Omental fat pad (tissue), 4 donors: ENCODE results near the gene RAE1. TPM values are rescaled to one million over a fixed set of nuclear protein-coding genes. Genes with fewer than 3 reads are reported as not detected.

Source experiments
- ATAC-seq: fragments of 150-250 bp; one replicate; pipeline ENCODE4 v1.9.1; 2016; ENCODE audit warnings: mild to moderate bottlenecking, moderate library complexity; ENCODE audit not compliant: low FRiP score
- DNase-seq: peaks from one replicate; pipeline ENCODE4 v3.0.0-alpha.2; 2019; ENCODE audit warnings: low spot score
- CTCF ChIP-seq, 3 donors: fragments of 450-650 bp; IDR thresholded peaks; one replicate each; pipeline ENCODE4 v1.5.1; 2016 to 2017; ENCODE audit warnings: antibody characterized with exemption in 3 of 3, mild to moderate bottlenecking in 3 of 3, moderate library complexity in 2 of 3
- total RNA-seq, 4 donors: library from RNA; depleted of rRNA; stranded (reverse); fragments of >200 nt; gene quantifications; one replicate each; pipeline ENCODE4 v1.1.0, GENCODE V29; 2016

RAE1 gene
- total RNA-seq, 4 donors from 2014 or later, result 13.9 to 32.9 (median 17.2) TPM

- no peak for DNase-seq
- ATAC-seq, result no peak
- no peak for TF ChIP-seq CTCF (IDR thresholded peaks at IDR 0.05)
Observed at GRCh38 chr20:57387945-57388371, 36.9 kb downstream of the RAE1 start.

- DNase-seq (no peak), ATAC-seq (peak; percentile 53)
- TF ChIP-seq CTCF (IDR thresholded peaks at IDR 0.05), result no peak
Observed at GRCh38 chr20:57388953-57389694, 38.1 kb downstream of the RAE1 start.

GRCh38 chr20:57389695-57390603 lies 38.9 kb downstream of the RAE1 start:
- ATAC-seq (peak; percentile 10), DNase-seq (no peak)
- no peak for TF ChIP-seq CTCF (IDR thresholded peaks at IDR 0.05)

- TF ChIP-seq CTCF (IDR thresholded peaks at IDR 0.05), result no peak
- no peak for DNase-seq
- ATAC-seq, result peak; percentile 83
Observed at GRCh38 chr20:57390604-57391438, 39.8 kb downstream of the RAE1 start, which contains the start of gene RBM38. RBM38 (plus strand) TSS chr20:57391396; CDS start chr20:57391582, 186 bp downstream.

GRCh38 chr20:57391439-57392301 lies 40.6 kb downstream of the RAE1 start:
- no peak for TF ChIP-seq CTCF (IDR thresholded peaks at IDR 0.05)
- DNase-seq (no peak), ATAC-seq (no peak)
